ENCODE results near the gene QARS1.

GRCh38 chr3:49121132-49121736, 16.7 kb upstream of the QARS1 start:
- no peak for TF ChIP-seq CTCF (conservative IDR thresholded peaks at IDR 0.05)
- no peak for TF ChIP-seq ZFX (IDR thresholded peaks at IDR 0.05)

Measured in C4-2B (cell line).